SH-SY5Y (cell line): ENCODE results near the gene VIPR1.

Source experiments
- GATA2 ChIP-seq: IDR thresholded peaks from 2 replicates; pipeline ENCODE4 v1.6.1; 2011; ENCODE audit warnings: mild to moderate bottlenecking, low read depth, low read length
- GATA3 ChIP-seq: IDR thresholded peaks from 2 replicates; pipeline ENCODE4 v1.6.1; 2011; ENCODE audit warnings: low read depth, mild to moderate bottlenecking, low read length, moderate library complexity

GRCh38 chr3:42476225-42477125 is 26.0 kb upstream of the VIPR1 start:
- TF ChIP-seq GATA3 = no peak
- TF ChIP-seq GATA2 = no peak
